ENCODE results near the gene EFNB2.

Gene EFNB2

DNA sequence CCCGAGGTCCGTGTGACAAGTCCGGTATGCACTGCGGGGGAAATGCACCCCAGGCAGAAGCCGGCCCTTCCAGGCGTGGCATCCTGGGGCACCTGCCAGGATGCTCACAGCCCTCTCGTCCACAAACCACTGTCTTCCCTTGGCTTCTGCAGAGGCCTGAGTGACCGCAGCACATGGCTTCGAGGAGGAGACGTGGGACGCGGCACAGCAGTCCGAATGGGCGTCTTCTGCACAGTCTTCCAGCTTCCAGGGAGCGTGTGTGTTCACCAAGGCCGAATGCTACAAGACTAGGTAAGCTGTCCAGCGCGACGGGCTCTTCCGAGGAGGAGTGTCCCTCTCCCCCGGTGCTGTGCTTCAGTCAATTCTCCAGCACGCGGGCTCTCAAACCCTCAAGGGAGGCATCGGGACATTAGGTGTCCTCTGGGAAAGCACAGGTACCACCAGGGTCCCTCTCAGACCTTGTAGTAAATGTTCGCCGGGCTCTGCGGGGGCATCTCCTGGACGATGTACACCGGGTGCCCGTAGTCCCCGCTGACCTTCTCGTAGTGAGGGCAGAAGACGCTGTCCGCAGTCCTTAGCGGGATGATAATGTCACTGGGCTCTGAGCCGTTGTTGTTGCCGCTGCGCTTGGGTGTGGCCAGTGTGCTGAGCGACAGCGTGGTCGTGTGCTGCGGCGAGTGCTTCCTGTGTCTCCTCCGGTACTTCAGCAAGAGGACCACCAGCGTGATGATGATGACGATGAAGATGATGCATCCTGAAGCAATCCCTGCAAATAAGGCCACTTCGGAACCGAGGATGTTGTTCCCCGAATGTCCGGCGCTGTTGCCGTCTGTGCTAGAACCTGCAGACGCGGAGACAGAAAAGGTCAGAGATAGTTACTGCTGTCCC lies 42.6 kb downstream of the EFNB2 start:
- no peak overlapping the region for H3K9ac ChIP-seq (ENCODE audit: low read depth, low read length)
- no peaks in the 10 kb centered on the region for H3K9me3 ChIP-seq (ENCODE audit: control insufficient read depth, insufficient read depth, low read length)
- H3K4me1 ChIP-seq (ENCODE audit: insufficient read depth, low read length): peaks cover 12% of the 10 kb centered on the region; the same call in 1 of the 2 replicates
- H3K36me3 ChIP-seq (ENCODE audit: insufficient read depth, low read length): peaks cover 16% of the 10 kb centered on the region

DNA sequence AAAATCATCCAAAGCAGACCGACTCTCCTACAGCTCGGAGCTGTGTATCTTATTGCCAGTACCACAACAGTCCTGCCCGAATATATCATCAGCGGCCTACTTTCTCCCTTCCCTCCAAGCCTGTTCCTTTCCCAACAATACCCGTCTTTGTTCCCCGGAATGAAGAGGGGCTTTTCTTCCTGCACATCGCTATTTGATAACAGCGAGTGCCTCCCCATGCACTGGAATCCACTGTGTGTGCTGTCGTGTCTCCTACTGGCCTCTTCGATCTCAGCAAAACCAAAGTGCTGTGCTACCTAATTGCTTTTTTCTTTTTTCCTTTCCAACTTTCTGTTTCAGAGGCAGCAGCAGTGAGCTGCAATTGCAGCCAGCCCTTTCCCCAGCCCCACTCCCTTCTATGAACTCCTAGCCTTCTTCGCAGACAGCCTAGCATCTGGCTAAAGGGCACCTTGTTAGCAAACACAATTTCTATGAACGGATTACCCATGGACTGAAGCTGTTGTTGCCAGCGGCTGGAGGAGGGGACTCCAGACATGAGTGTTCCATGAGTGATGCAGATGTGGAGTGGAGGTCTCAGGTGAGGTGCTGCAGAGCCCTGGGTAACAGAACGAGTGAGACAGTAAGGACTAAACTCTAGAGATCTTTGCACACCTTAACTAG lies 43.4 kb downstream of the EFNB2 start:
- Histone ChIP-seq H3K9me3 (ENCODE audit: control insufficient read depth, insufficient read depth, low read length) (no peaks in the 10 kb centered on the region), H3K36me3 (ENCODE audit: insufficient read depth, low read length) (peaks cover 16% of the 10 kb centered on the region), H3K9ac (ENCODE audit: low read depth, low read length) (no peak overlapping the region), H3K4me1 (ENCODE audit: insufficient read depth, low read length) (peaks cover 9% of the 10 kb centered on the region; the same call in 1 of the 2 replicates)

DNA sequence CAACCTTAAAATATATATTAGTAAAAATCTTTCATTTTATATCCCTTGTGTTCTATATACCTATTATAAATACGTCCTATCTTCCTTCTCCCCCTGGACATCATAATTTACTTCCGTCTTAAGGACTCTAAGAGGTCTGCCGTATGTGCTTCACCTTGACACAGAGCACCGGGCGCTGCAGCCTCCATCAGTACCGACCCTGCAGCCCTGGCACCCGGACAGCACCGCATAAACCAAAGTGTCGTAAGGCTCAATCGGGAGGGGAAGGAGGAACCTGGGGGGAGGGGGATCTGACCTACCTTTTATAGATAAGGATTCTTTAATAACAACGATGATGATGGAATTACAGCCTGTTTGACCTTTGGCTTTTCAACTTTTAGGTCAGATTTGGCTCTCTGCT lies 44.0 kb downstream of the EFNB2 start:
- H3K36me3 ChIP-seq (ENCODE audit: insufficient read depth, low read length): peaks cover 16% of the 10 kb centered on the region
- H3K9ac ChIP-seq (ENCODE audit: low read depth, low read length): no peak overlapping the region
- peaks cover 4% of the 10 kb centered on the region; the same call in 1 of the 2 replicates for H3K4me1 ChIP-seq (ENCODE audit: insufficient read depth, low read length)
- H3K9me3 ChIP-seq (ENCODE audit: control insufficient read depth, insufficient read depth, low read length): no peaks in the 10 kb centered on the region

DNA sequence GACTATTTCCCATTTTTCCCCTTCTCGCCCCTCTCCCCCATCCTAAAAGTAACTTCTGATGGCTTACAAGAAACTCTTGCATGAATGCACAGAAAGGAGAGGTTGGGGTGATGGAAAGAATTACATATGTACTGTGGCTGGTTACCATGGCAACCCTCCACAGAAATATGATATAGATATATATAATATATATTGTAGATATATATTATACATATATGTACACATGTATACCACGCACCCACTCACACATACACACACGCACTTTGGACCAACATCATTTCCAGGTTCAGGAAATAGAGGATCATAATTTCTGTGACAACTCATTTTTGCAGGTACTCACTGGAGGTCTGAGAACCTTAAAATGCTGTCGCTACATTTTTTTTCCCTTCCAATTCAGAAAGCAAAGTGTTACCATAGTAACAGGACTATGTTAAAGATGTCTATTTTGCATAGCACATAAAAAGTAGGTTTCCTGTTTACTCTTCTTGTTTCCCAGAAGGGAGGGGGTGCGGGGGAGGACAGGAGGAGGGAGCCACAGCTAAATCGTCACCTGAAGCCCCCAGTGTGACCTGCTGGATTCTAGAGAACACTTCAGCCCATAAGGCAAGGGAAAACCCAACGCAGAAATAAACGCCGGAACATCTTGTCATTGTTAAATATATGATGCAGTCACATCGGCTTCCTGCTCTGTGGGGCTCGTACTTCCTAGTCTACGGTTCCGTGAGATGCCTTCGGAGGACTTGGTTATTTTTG lies 44.7 kb downstream of the EFNB2 start:
- Histone ChIP-seq H3K36me3 (ENCODE audit: insufficient read depth, low read length) (peaks cover 16% of the 10 kb centered on the region), H3K9ac (ENCODE audit: low read depth, low read length) (no peak overlapping the region), H3K4me1 (ENCODE audit: insufficient read depth, low read length) (no peaks in the 10 kb centered on the region), H3K9me3 (ENCODE audit: control insufficient read depth, insufficient read depth, low read length) (no peaks in the 10 kb centered on the region)

DNA sequence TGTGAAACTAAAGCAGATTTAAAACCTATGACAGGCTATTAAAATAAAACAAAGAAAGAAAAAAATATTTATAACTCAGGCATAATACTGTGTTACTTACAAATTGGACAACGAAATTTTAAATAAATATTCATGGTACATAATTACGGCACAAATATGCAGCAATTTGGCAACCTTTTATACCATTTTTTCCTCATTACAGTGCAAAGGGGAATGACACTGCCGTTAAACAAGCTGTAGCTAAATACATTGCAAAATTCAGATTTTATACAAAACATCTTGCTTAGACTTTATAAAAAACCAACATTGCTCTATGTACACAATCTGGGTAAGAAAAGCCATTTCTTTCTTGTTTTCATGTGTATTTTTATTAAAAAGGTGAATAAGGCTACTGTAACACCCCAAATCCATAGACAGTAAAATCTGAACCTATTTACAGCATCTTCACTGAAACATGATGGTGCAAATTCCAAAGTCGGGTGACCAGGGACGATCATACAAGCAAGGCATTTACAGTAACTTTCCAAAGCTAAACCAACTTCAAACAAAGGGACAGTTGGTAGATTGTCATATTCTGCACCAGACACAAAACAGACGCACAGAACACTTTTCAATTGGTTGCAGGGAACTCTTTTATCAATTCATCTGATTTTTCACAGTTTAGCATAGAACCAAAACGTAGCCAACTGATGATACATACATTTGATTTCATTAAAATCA lies 45.5 kb downstream of the EFNB2 start:
- Histone ChIP-seq H3K9ac (ENCODE audit: low read depth, low read length) (no peak overlapping the region), H3K9me3 (ENCODE audit: control insufficient read depth, insufficient read depth, low read length) (no peaks in the 10 kb centered on the region), H3K36me3 (ENCODE audit: insufficient read depth, low read length) (peaks cover 16% of the 10 kb centered on the region), H3K4me1 (ENCODE audit: insufficient read depth, low read length) (no peaks in the 10 kb centered on the region)

DNA sequence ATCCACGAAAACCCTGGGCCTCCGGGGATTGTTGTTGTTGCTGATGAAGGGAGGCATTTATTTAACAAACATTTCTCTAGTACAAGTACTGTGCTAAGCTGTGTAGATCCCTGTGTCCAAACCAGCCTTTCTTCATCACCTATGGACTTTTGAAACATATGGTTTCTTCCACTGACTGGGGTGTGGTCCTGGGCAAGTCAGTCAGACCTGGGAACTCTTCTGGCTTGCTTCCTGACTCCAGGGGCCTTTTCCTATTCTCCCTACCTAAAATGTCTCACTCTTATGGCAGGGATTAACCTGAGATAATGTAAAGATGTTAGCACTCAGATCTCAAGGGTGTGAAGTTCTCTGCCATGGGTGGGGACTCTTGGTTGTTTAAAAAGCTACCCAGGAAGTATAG lies 46.8 kb downstream of the EFNB2 start:
- Histone ChIP-seq H3K36me3 (ENCODE audit: insufficient read depth, low read length) (peaks cover 10% of the 10 kb centered on the region), H3K9me3 (ENCODE audit: control insufficient read depth, insufficient read depth, low read length) (no peaks in the 10 kb centered on the region), H3K4me1 (ENCODE audit: insufficient read depth, low read length) (no peaks in the 10 kb centered on the region), H3K9ac (ENCODE audit: low read depth, low read length) (no peak overlapping the region)

DNA sequence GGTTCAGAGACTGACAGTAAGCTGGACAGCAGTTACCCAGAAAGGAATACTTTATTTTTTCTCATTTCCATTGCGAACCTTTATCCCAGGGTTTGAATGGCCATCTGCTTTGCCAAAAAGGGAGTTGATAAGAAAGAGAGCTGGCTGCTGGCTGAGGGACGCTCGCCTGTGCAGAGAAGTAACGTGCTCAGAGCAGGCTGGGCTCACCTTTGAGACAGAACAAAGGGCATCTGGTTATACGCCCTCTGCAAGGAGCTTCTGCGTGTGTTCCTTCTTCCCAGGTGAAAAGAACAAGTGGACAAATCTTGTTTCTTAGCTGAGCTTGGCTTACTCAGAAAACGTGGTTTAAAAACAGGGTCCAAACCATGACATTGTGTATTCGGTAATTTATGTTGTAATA lies 47.4 kb downstream of the EFNB2 start:
- Histone ChIP-seq H3K4me1 (ENCODE audit: insufficient read depth, low read length) (no peaks in the 10 kb centered on the region), H3K9me3 (ENCODE audit: control insufficient read depth, insufficient read depth, low read length) (no peaks in the 10 kb centered on the region)

DNA sequence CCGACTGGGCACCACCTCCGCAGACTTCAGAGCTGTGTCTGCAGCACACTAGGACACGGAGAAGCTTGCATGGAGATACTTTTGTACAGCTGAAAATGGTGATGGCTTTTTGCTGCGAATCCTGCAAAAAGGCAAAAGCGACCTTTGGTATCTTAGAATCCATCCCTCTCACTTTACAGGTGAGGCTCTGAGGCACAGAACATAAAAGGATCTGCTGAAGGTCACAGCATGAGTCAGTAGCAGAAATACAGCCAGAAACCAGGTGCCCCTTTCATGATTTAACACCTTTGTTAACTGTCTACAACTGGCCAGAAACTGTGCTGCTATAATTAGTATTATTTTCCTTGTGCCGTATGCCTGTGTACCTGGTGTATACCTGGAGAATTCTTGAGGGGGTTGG lies 48.3 kb downstream of the EFNB2 start:
- no peaks in the 10 kb centered on the region for H3K9me3 ChIP-seq (ENCODE audit: control insufficient read depth, insufficient read depth, low read length)
- no peak overlapping the region for H3K9ac ChIP-seq (ENCODE audit: low read depth, low read length)
- no peaks in the 10 kb centered on the region; the same call in 1 of the 2 replicates for H3K36me3 ChIP-seq (ENCODE audit: insufficient read depth, low read length)
- no peaks in the 10 kb centered on the region for H3K4me1 ChIP-seq (ENCODE audit: insufficient read depth, low read length)

More for the DNA sequence above, 47.4 kb downstream of the EFNB2 start:
- peaks cover 4% of the 10 kb centered on the region for H3K36me3 ChIP-seq (ENCODE audit: insufficient read depth, low read length)
- H3K9ac ChIP-seq (ENCODE audit: low read depth, low read length): no peak overlapping the region

DNA sequence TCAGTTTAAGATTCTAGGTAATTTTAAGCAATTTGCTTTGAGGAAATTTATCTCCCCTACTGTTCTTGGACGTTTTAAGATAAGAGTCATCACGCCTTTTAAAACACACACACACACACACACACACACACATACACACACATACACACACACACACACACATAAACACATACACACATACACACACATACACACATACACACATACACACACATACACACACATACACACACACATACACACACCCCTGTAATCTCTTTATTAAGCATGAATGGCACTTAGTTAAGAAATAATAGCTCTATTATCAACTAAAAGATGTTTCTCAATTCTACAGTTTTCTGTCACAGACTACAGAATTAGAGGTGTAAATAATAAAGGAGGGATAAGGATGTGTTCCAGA lies 49.2 kb downstream of the EFNB2 start:
- H3K9me3 ChIP-seq (ENCODE audit: control insufficient read depth, insufficient read depth, low read length): no peaks in the 10 kb centered on the region
- no peak overlapping the region for H3K9ac ChIP-seq (ENCODE audit: low read depth, low read length)
- no peaks in the 10 kb centered on the region; the same call in 1 of the 2 replicates for H3K36me3 ChIP-seq (ENCODE audit: insufficient read depth, low read length)
- H3K4me1 ChIP-seq (ENCODE audit: insufficient read depth, low read length): no peaks in the 10 kb centered on the region

DNA sequence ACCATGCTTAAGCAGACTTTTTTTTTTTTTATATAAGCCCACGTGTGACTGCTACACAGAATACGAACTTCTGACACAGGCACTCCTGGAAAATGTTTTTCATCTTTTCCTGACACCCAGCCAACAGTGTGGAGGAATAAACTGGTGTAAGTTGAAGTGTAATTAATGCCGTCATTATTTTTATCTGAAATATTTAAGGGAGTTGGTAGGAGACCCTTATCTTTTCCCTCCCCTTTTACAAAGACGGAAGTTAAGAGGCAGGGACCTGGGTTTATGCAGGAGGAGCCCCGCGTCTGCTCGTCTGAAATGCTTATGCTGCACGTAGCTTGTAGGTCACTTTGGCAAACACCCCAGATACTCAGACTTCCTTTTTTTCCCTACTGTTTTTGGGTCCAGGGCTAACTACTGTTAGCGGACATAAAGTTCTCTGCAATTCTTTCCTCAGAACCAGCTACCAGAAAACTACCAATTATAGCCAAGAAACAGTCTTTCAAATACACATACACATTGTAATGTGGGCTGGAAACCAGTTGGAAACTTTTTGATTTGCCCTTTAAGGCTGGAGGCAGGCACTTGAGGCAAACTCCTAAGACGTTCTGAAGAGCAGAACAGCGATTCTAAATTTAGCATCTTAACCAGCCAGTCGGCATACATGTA lies 50.8 kb downstream of the EFNB2 start:
- Histone ChIP-seq H3K9me3 (ENCODE audit: control insufficient read depth, insufficient read depth, low read length) (no peaks in the 10 kb centered on the region), H3K36me3 (ENCODE audit: insufficient read depth, low read length) (no peaks in the 10 kb centered on the region; the same call in 1 of the 2 replicates), H3K4me1 (ENCODE audit: insufficient read depth, low read length) (no peaks in the 10 kb centered on the region), H3K9ac (ENCODE audit: low read depth, low read length) (no peak overlapping the region)

DNA sequence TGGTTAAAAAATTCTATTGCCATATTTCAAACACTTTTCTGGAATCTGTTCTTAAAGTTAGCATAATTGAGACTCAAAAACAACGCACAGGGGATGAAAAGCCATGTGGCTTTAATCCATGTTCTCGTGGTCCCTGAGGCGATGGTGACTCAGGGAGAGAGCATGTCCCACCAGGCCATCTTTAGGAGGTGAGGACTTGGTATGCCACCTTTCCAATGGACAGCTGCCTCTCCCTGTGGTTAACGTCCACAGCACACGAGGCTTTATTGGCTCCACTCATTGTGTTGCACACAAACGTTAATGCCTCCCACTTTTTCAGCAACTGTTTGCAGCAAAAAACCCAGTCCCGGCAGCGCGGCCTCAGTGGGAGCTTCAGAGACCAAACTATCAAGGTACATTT lies 51.4 kb downstream of the EFNB2 start:
- H3K9me3 ChIP-seq (ENCODE audit: control insufficient read depth, insufficient read depth, low read length): no peaks in the 10 kb centered on the region
- H3K9ac ChIP-seq (ENCODE audit: low read depth, low read length): no peak overlapping the region
- H3K36me3 ChIP-seq (ENCODE audit: insufficient read depth, low read length): no peaks in the 10 kb centered on the region; the same call in 1 of the 2 replicates
- H3K4me1 ChIP-seq (ENCODE audit: insufficient read depth, low read length): no peaks in the 10 kb centered on the region

DNA sequence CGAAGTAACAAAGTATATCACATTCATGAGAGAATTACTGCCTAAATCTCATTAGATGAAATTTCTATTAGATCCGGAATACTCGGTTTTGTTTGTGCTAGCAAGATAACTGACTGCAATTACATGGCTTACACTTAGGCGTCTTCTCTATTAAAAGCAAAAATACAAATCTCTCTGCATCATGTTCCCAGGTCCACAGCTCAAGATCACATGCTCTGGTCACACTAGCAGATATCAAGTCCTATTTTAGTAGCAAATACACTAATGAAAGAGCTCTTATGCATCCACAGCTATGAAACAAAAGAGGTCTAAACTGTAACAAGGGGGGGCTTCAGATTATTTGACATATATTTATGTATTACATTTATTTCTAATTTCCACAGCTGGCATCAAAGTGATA lies 53.5 kb downstream of the EFNB2 start:
- Histone ChIP-seq H3K4me1 (ENCODE audit: insufficient read depth, low read length) (no peaks in the 10 kb centered on the region), H3K9me3 (ENCODE audit: control insufficient read depth, insufficient read depth, low read length) (no peaks in the 10 kb centered on the region), H3K36me3 (ENCODE audit: insufficient read depth, low read length) (no peaks in the 10 kb centered on the region), H3K9ac (ENCODE audit: low read depth, low read length) (no peak overlapping the region)

DNA sequence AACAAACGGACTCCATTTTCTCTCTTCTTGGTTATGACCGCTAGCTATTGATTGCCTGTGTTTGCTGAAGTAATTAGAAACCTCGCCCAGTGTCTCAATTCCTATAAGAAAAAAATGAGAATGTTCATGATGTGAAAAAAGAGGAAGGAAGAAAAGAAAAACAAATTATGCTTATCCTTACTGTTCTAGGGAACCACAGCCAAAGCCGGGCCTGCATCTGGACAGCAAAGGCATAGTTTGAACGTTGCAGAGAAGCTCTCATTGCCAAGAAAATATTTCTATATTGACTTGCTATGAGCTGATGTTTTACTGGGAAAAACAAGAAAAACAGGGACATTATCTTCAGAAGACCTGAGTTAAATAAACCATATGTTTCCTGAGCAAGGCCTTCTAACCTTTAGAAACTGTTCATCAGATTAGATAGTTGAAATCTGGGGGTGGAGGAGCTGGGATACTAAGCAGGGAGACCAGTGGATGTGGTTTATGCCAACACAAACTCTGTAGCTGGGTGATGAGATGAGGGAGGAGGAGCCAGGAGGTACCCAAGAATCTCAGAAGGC lies 55.0 kb downstream of the EFNB2 start:
- Histone ChIP-seq H3K4me1 (ENCODE audit: insufficient read depth, low read length) (no peaks in the 10 kb centered on the region), H3K36me3 (ENCODE audit: insufficient read depth, low read length) (no peaks in the 10 kb centered on the region), H3K9ac (ENCODE audit: low read depth, low read length) (no peak overlapping the region), H3K9me3 (ENCODE audit: control insufficient read depth, insufficient read depth, low read length) (no peaks in the 10 kb centered on the region)
